ENCODE measurements around the gene HYAL3. TPM values are rescaled to one million over a fixed set of nuclear protein-coding genes. Genes with fewer than 3 reads are reported as not detected.

HYAL3 gene
- total RNA-seq, 1 experiment from 2014 or later, result 20.8 TPM

GRCh38 chr3:50339485-50340146 lies 40.4 kb upstream of the HYAL3 start:
- POLR2A ChIA-PET (ENCODE audit: unreplicated experiment), result interaction anchor here (0.7 kb wide), 1 partner anchor 158 kb away, joined by 28 read pairs; no protein-coding TSS in a partner anchor
- H3K4me1 ChIP-seq (ENCODE audit: insufficient read depth, low read length), result peaks cover 23% of the 10 kb centered on the region

GRCh38 chr3:50338965-50339364 lies 39.8 kb upstream of the HYAL3 start:
- Histone ChIP-seq H3K79me2 (ENCODE audit: low read length) (peaks cover 32% of the 10 kb centered on the region), H3K36me3 (ENCODE audit: low read depth, low read length) (no peaks in the 10 kb centered on the region; the same call in 1 of the 2 replicates), H3K4me2 (ENCODE audit: low read length) (no peak overlapping the region), H3K4me1 (ENCODE audit: insufficient read depth, low read length) (peaks cover 29% of the 10 kb centered on the region), H3K9me2 (replicated peaks; ENCODE audit: low read length) (no peaks in the 10 kb centered on the region), H2AFZ (ENCODE audit: low read length) (no peak overlapping the region), H3K27ac (ENCODE audit: low read length) (no peak overlapping the region), H3K9ac (ENCODE audit: low read length) (no peak overlapping the region), H3K4me3 (ENCODE audit: low read length) (no peak overlapping the region), H3F3A (ENCODE audit: low read length, unreplicated experiment) (no peaks in the 10 kb centered on the region), H4K20me1 (ENCODE audit: low read length) (peaks cover 11% of the 10 kb centered on the region; the same call in 1 of the 2 replicates), H3K9me3 (ENCODE audit: low read length) (no peaks in the 10 kb centered on the region), H3K27me3 (ENCODE audit: low read length) (no peaks in the 10 kb centered on the region)
- TF ChIP-seq EZH2phosphoT487 (IDR thresholded peaks at IDR 0.05; ENCODE audit: borderline replicate concordance, low read length) (no peak), EZH2 (IDR thresholded peaks at IDR 0.05; ENCODE audit: low read length, unreplicated experiment) (no peak), CTCF (conservative IDR thresholded peaks at IDR 0.05; ENCODE audit: low read depth, low read length) (no peak)
- no peak for ATAC-seq
- DNase-seq, result no peak
- intact Hi-C loops (cut with micrococcal nuclease), result no loop called here
- CTCF ChIA-PET, result interaction anchor here (0.7 kb wide), 1 partner anchor 11 kb away, joined by 5 read pairs; the partner anchor contains the start of gene NPRL2
- no TSS peak for BruUV-seq (replicated peaks)
- POLR2A ChIA-PET (ENCODE audit: unreplicated experiment), result interaction anchor here (0.7 kb wide), 1 partner anchor 157 kb away, joined by 28 read pairs; no protein-coding TSS in a partner anchor

More at GRCh38 chr3:50339485-50340146, 40.4 kb upstream of the HYAL3 start:
- Histone ChIP-seq H4K20me1 (ENCODE audit: low read length) (peaks cover 5% of the 10 kb centered on the region; the same call in 1 of the 2 replicates), H3K79me2 (ENCODE audit: low read length) (peaks cover 25% of the 10 kb centered on the region), H3K4me3 (ENCODE audit: low read length) (no peak overlapping the region), H2AFZ (ENCODE audit: low read length) (no peak overlapping the region), H3K9me2 (replicated peaks; ENCODE audit: low read length) (no peaks in the 10 kb centered on the region), H3K9me3 (ENCODE audit: low read length) (no peaks in the 10 kb centered on the region), H3F3A (ENCODE audit: low read length, unreplicated experiment) (no peaks in the 10 kb centered on the region), H3K36me3 (ENCODE audit: low read depth, low read length) (no peaks in the 10 kb centered on the region; the same call in 1 of the 2 replicates), H3K4me2 (ENCODE audit: low read length) (no peak overlapping the region), H3K27me3 (ENCODE audit: low read length) (no peaks in the 10 kb centered on the region), H3K27ac (ENCODE audit: low read length) (no peak overlapping the region), H3K9ac (ENCODE audit: low read length) (no peak overlapping the region)
- TF ChIP-seq CTCF (conservative IDR thresholded peaks at IDR 0.05; ENCODE audit: low read depth, low read length) (no peak), EZH2phosphoT487 (IDR thresholded peaks at IDR 0.05; ENCODE audit: borderline replicate concordance, low read length) (no peak), EZH2 (IDR thresholded peaks at IDR 0.05; ENCODE audit: low read length, unreplicated experiment) (no peak)
- no TSS peak for BruUV-seq (replicated peaks)
- intact Hi-C loops (cut with micrococcal nuclease), result no loop called here
- DNase-seq (no peak), ATAC-seq (no peak)
- CTCF ChIA-PET, result no interaction called here
